H9 (cell line): Measurements from ENCODE around the gene DYNLT4. TPM values are rescaled to one million over a fixed set of nuclear protein-coding genes. Genes with fewer than 3 reads are reported as not detected.

Source experiments
- DNase-seq: peaks from one replicate; pipeline ENCODE4 v3.0.0-alpha.2; 2017
- H2AFZ ChIP-seq: one replicate; pipeline ENCODE4 v1.6.1; 2013; ENCODE audit warnings: mild to moderate bottlenecking, low read length, control low read depth, moderate library complexity
- H2AK5ac ChIP-seq: 2 replicates; pipeline ENCODE4 v1.6.1; 2013; ENCODE audit warnings: low read length, control low read depth, mixed read lengths; ENCODE audit not compliant: insufficient read length
- H2BK120ac ChIP-seq: one replicate; pipeline ENCODE4 v1.6.1; 2013; ENCODE audit warnings: low read depth, mild to moderate bottlenecking, low read length, control low read depth, inconsistent platforms; ENCODE audit not compliant: poor library complexity, severe bottlenecking
- H2BK12ac ChIP-seq: 2 replicates; pipeline ENCODE4 v1.6.1; 2013; ENCODE audit warnings: low read length, control low read depth, mixed read lengths, low read depth; ENCODE audit not compliant: insufficient read length
- H2BK15ac ChIP-seq: 2 replicates; pipeline ENCODE4 v1.6.1; 2013; ENCODE audit warnings: low read depth, low read length, control low read depth
- H2BK20ac ChIP-seq: one replicate; pipeline ENCODE4 v1.6.1; 2013; ENCODE audit warnings: low read depth, mild to moderate bottlenecking, low read length, control low read depth, inconsistent platforms; ENCODE audit not compliant: poor library complexity, severe bottlenecking
- H2BK5ac ChIP-seq: 2 replicates; pipeline ENCODE4 v1.6.1; 2013; ENCODE audit warnings: low read length, control low read depth, mixed read lengths; ENCODE audit not compliant: insufficient read length
- H3K14ac ChIP-seq: 2 replicates; pipeline ENCODE4 v1.6.1; 2013; ENCODE audit warnings: low read length, control low read depth; ENCODE audit not compliant: insufficient read depth
- H3K18ac ChIP-seq: 2 replicates; pipeline ENCODE4 v1.6.1; 2013; ENCODE audit warnings: low read depth, mild to moderate bottlenecking, mixed read lengths, low read length, control low read depth; ENCODE audit not compliant: insufficient read length
- H3K23ac ChIP-seq: 2 replicates; pipeline ENCODE4 v1.6.1; 2013; ENCODE audit warnings: low read length, control low read depth, mixed read lengths, low read depth; ENCODE audit not compliant: insufficient read length
- H3K23me2 ChIP-seq: 2 replicates; pipeline ENCODE4 v1.6.1; 2013; ENCODE audit warnings: low read depth, mild to moderate bottlenecking, mixed read lengths, low read length, control low read depth; ENCODE audit not compliant: insufficient read length, poor library complexity, severe bottlenecking
- H3K27ac ChIP-seq: 2 replicates; pipeline ENCODE4 v1.5.1; 2013; ENCODE audit warnings: low read length, control low read depth, mixed read lengths, low read depth; ENCODE audit not compliant: insufficient read length
- H3K27me3 ChIP-seq: 2 replicates; pipeline ENCODE4 v1.6.1; 2013; ENCODE audit warnings: low read length, control low read depth, inconsistent platforms; ENCODE audit not compliant: insufficient read depth
- H3K4ac ChIP-seq: 2 replicates; pipeline ENCODE4 v1.6.1; 2013; ENCODE audit warnings: low read depth, mild to moderate bottlenecking, control low read depth, inconsistent platforms, low read length, moderate library complexity
- H3K4me1 ChIP-seq: 2 replicates; pipeline ENCODE4 v1.6.1; 2013; ENCODE audit warnings: low read length, control low read depth, inconsistent platforms; ENCODE audit not compliant: insufficient read depth
- H3K4me2 ChIP-seq: 2 replicates; pipeline ENCODE4 v1.6.1; 2013; ENCODE audit warnings: low read length, control low read depth, mixed read lengths; ENCODE audit not compliant: insufficient read length, insufficient read depth
- H3K56ac ChIP-seq: 2 replicates; pipeline ENCODE4 v1.6.1; 2013; ENCODE audit warnings: low read depth, mild to moderate bottlenecking, mixed read lengths, low read length, control low read depth; ENCODE audit not compliant: insufficient read length
- H3K79me1 ChIP-seq: 2 replicates; pipeline ENCODE4 v1.6.1; 2013; ENCODE audit warnings: low read depth, mild to moderate bottlenecking, moderate library complexity, low read length, control low read depth, inconsistent platforms; ENCODE audit not compliant: insufficient read depth, poor library complexity, severe bottlenecking
- H3K79me2 ChIP-seq: 2 replicates; pipeline ENCODE4 v1.6.1; 2013; ENCODE audit warnings: low read length, control low read depth, inconsistent platforms; ENCODE audit not compliant: insufficient read depth
- H3K9ac ChIP-seq: 2 replicates; pipeline ENCODE4 v1.6.1; 2013; ENCODE audit warnings: low read length, control low read depth, mixed read lengths; ENCODE audit not compliant: insufficient read length; ENCODE audit errors: extremely low read depth
- H3K9me3 ChIP-seq: one replicate; pipeline ENCODE4 v1.6.1; 2013; ENCODE audit warnings: low read depth, low read length, inconsistent platforms; ENCODE audit not compliant: control insufficient read depth
- H3T11ph ChIP-seq: one replicate; pipeline ENCODE4 v1.6.1; 2013; ENCODE audit warnings: mild to moderate bottlenecking, low read length, control low read depth, inconsistent platforms
- H4K20me1 ChIP-seq: one replicate; pipeline ENCODE4 v1.6.1; 2013; ENCODE audit not compliant: control insufficient read depth, insufficient read length, insufficient read depth
- H4K5ac ChIP-seq: 2 replicates; pipeline ENCODE4 v1.6.1; 2013; ENCODE audit warnings: low read depth, mild to moderate bottlenecking, mixed read lengths, low read length, control low read depth; ENCODE audit not compliant: insufficient read length
- H4K8ac ChIP-seq: replicated peaks from 2 replicates; pipeline ENCODE4 v1.6.1; 2013; ENCODE audit warnings: low read length, control low read depth, mixed read lengths, low read depth; ENCODE audit not compliant: insufficient read length
- H4K91ac ChIP-seq: 2 replicates; pipeline ENCODE4 v1.6.1; 2013; ENCODE audit warnings: low read depth, mild to moderate bottlenecking, moderate library complexity, mixed read lengths, low read length, control low read depth; ENCODE audit not compliant: insufficient read length
- H3K27ac Mint-ChIP-seq, 3 experiments: 2 replicates in 2 of 3; 3 replicates in 1 of 3; pipeline ENCODE4 v1.8.0; 2020 to 2021; ENCODE audit warnings: mixed read lengths in 3 of 3, mild to moderate bottlenecking in 1 of 3, moderate library complexity in 1 of 3
- H3K27me3 Mint-ChIP-seq: 2 replicates; pipeline ENCODE4 v1.8.0; 2021; ENCODE audit warnings: low read depth, mild to moderate bottlenecking, moderate library complexity, mixed read lengths
- H3K36me3 Mint-ChIP-seq, 3 experiments: 2 replicates in 2 of 3; 3 replicates in 1 of 3; pipeline ENCODE4 v1.8.0; 2020 to 2021; ENCODE audit warnings: low read depth in 3 of 3, mixed read lengths in 3 of 3; ENCODE audit not compliant: insufficient read depth in 1 of 3
- H3K4me1 Mint-ChIP-seq, 2 experiments: 2 replicates each; pipeline ENCODE4 v1.8.0; 2020; ENCODE audit warnings: mixed read lengths in 2 of 2
- H3K4me3 Mint-ChIP-seq, 2 experiments: 2 replicates in 1 of 2; 3 replicates in 1 of 2; pipeline ENCODE4 v1.8.0; 2020 to 2021; ENCODE audit warnings: mild to moderate bottlenecking in 2 of 2, mixed read lengths in 2 of 2, moderate library complexity in 1 of 2
- H3K9me3 Mint-ChIP-seq, 2 experiments: 2 replicates in 1 of 2; 3 replicates in 1 of 2; pipeline ENCODE4 v1.8.0; 2020; ENCODE audit warnings: mild to moderate bottlenecking in 2 of 2, mixed read lengths in 2 of 2, moderate library complexity in 1 of 2
- WGBS: extraction: QIAGEN DNeasy Blood & Tissue Kit; methylation state at CpG from one replicate; pipeline ENCODE4 v1.1.7; 2013; ENCODE audit warnings: missing lambda C conversion rate, low lambda C conversion rate, mixed read lengths; ENCODE audit not compliant: insufficient read length; ENCODE audit errors: extremely low coverage; 5-methylcytosine and 5-hydroxymethylcytosine counted together
- total RNA-seq: library from RNA; stranded (reverse); gene quantifications from 2 replicates; pipeline ENCODE4 v1.2.1, GENCODE V29; 2021
- TF ChIP-seq, protein P1 (sequence below): fragments of 200-600 bp; sonication (generic); conservative IDR thresholded peaks from 3 replicates; pipeline ENCODE4 v1.8.0; 2021; ENCODE audit warnings: antibody characterized with exemption, mild to moderate bottlenecking

Gene DYNLT4
- total RNA-seq, 1 experiment from 2014 or later, result not detected

DNA sequence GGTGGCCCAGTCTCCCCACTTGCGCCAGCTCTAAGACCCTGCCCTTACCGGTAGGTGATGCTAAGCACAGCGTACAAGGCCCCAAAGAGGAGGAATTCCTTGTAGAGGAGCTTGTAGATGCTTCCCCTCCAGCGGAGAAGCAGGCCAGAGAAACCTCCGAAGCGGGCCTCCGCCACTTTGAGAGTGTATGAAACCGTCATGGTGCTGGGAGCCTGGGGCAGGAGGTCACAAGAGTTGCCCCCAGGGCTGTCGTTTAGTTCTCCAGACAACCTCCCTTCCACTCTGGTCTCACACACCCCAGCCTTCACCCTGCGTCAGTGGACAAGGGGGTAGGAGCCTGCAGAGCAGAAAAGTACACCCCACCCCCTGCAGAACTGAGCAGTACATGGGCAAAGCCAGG, 19.6 kb downstream of the DYNLT4 start:
- Histone ChIP-seq H3K4me1 (no peaks in the 10 kb centered on the region), H3K4ac (no peak overlapping the region), H2BK20ac (no peak overlapping the region), H3K79me1 (no peaks in the 10 kb centered on the region), H3K9ac (no peak overlapping the region), H4K91ac (no peak overlapping the region), H3K56ac (no peak overlapping the region), H4K20me1 (no peaks in the 10 kb centered on the region), H3K9me3 (no peaks in the 10 kb centered on the region), H2BK12ac (no peak overlapping the region), H3K27me3 (no peaks in the 10 kb centered on the region), H3K79me2 (no peaks in the 10 kb centered on the region), H2BK5ac (no peak overlapping the region), H4K8ac (no peak overlapping the region), H3K14ac (no peak overlapping the region), H2AK5ac (no peak overlapping the region), H4K5ac (no peak overlapping the region), H3K4me2 (no peak overlapping the region), H2BK120ac (no peak overlapping the region), H3K27ac (no peak overlapping the region), H3K23ac (no peak overlapping the region), H3T11ph (no peak overlapping the region), H2AFZ (no peak overlapping the region), H2BK15ac (no peak overlapping the region), H3K23me2 (peaks cover 9% of the 10 kb centered on the region), H3K18ac (no peak overlapping the region)
- TF ChIP-seq, protein P1, sequence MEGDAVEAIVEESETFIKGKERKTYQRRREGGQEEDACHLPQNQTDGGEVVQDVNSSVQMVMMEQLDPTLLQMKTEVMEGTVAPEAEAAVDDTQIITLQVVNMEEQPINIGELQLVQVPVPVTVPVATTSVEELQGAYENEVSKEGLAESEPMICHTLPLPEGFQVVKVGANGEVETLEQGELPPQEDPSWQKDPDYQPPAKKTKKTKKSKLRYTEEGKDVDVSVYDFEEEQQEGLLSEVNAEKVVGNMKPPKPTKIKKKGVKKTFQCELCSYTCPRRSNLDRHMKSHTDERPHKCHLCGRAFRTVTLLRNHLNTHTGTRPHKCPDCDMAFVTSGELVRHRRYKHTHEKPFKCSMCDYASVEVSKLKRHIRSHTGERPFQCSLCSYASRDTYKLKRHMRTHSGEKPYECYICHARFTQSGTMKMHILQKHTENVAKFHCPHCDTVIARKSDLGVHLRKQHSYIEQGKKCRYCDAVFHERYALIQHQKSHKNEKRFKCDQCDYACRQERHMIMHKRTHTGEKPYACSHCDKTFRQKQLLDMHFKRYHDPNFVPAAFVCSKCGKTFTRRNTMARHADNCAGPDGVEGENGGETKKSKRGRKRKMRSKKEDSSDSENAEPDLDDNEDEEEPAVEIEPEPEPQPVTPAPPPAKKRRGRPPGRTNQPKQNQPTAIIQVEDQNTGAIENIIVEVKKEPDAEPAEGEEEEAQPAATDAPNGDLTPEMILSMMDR, result no peak
- DNase-seq, result no peak
- no CpG with 5 or more reads among the region's 10 CpGs for WGBS
- Mint-ChIP-seq H3K4me3 (no peak overlapping the region), H3K36me3 (peaks cover 0 to 3% (median 0%) of the 10 kb centered on the region in 3 experiments; a peak in 3 of 7 replicates), H3K4me1 (peaks cover 29 to 39% of the 10 kb centered on the region in 2 experiments), H3K27ac (no peak overlapping the region), H3K9me3 (no peaks in the 10 kb centered on the region; a peak in 1 of 5 replicates), H3K27me3 (peaks cover 12% of the 10 kb centered on the region)
